SK-N-MC (cell line): ENCODE data around the gene SRD5A2.

ENCODE experiments used
- EZH2 ChIP-seq: fragments of 200-600 bp; sonication (generic); IDR thresholded peaks from one replicate; pipeline ENCODE4 v1.6.1; 2017; ENCODE audit warnings: antibody characterized with exemption
- FOXP2 ChIP-seq: optimal IDR thresholded peaks from 2 replicates; pipeline ENCODE3; 2011; ENCODE audit warnings: mild to moderate bottlenecking, moderate library complexity; ENCODE audit not compliant: insufficient read depth; ENCODE audit errors: extremely low read length, control extremely low read depth

- TF ChIP-seq FOXP2 (no peak), EZH2 (no peak)
Observed at GRCh38 chr2:31563273-31563839, 17.4 kb downstream of the SRD5A2 start.
